Measurements from ENCODE around the gene PHLDB2.
A peak's percentile ranks its signal among the peaks of the same experiment; 100 is the strongest.

The PHLDB2 gene

GRCh38 chr3:111884411-111885018 is 25.4 kb downstream of the PHLDB2 start:
- DNase-seq (ENCODE audit: low spot score) = no peak

DNA sequence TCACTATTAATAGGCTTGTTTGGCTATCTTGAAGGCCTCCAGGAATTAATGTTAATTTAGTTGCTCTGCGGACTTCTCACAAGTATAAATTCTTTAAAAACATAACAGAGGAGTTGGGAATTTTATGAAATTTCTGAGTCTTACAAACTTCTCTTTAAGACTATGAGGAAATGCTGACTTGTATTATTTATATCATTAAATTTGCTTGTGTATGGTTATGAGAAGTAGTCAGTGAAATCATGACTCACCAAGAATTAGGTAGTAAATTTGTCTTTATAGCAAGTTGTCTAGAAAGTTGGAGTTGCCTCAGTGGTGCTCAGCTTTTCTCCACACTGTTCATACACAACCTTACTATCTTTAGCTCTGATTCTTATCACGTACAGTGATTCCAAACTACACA is 26.5 kb downstream of the PHLDB2 start:
- DNase-seq (ENCODE audit: low spot score) = no peak

DNA sequence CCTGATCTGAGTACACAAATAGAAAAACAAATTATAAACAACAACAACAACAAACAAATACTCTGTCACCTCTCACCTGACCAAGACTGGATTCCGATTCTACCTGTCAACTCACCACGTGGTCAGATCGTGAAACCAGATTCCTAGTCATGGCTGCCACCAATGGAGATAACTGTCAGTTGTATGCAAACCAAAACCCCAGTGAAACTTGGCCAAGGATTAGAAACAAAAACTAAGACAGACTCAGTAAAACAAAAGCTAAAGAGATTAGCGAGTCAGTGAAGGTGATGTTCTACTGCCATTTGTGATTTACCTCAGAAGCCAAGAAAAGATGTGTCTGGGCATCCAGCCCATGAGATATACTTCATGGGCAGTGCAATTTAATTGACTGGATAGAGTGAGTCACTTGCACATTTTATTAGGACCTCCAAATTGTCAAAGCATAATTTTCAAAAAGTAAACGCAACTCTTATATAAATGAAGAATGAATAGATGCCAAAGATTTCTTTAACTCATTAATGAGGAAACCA is 31.1 kb downstream of the PHLDB2 start:
- DNase-seq (ENCODE audit: low spot score) = no peak

GRCh38 chr3:111892070-111892469 is 33.0 kb downstream of the PHLDB2 start:
- DNase-seq (ENCODE audit: low spot score) = no peak

- DNase-seq (ENCODE audit: low spot score) = peak; percentile 76
These were observed 36.0 kb downstream of the PHLDB2 start for GRCh38 chr3:111895071-111895470.

GRCh38 chr3:111899966-111900365 is 40.9 kb downstream of the PHLDB2 start:
- DNase-seq (ENCODE audit: low spot score) = no peak

GRCh38 chr3:111901637-111902036 is 42.6 kb downstream of the PHLDB2 start:
- no peak for DNase-seq (ENCODE audit: low spot score)

GRCh38 chr3:111902534-111902933 is 43.5 kb downstream of the PHLDB2 start:
- no peak for DNase-seq (ENCODE audit: low spot score)

GRCh38 chr3:111903067-111903511 is 44.0 kb downstream of the PHLDB2 start:
- DNase-seq (ENCODE audit: low spot score) = peak; percentile 76

GRCh38 chr3:111904376-111905241 is 45.5 kb downstream of the PHLDB2 start:
- peak; percentile 64 for DNase-seq (ENCODE audit: low spot score)

GRCh38 chr3:111906656-111907055 is 47.6 kb downstream of the PHLDB2 start:
- no peak for DNase-seq (ENCODE audit: low spot score)

GRCh38 chr3:111907151-111907550 is 48.1 kb downstream of the PHLDB2 start:
- no peak for DNase-seq (ENCODE audit: low spot score)

DNA sequence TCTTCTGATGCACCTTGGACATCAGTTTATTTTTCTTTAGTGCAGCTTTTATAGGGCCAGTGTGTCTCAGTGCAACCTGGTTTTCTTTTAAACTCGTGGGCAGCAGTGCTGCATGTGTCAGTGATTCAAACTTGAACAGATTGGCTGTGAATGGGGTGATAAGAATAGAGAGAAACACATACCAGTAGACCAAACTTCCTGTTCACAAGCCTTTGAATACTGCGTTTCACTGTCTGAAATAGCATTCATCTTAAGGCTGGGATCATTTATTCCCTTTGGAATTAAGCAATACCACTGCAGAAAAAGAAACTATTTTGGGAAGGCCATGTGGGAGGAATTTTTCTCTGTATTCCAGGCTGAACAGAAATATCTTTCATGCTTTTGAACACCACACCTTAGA is 51.7 kb downstream of the PHLDB2 start:
- no peak for DNase-seq (ENCODE audit: low spot score)

DNA sequence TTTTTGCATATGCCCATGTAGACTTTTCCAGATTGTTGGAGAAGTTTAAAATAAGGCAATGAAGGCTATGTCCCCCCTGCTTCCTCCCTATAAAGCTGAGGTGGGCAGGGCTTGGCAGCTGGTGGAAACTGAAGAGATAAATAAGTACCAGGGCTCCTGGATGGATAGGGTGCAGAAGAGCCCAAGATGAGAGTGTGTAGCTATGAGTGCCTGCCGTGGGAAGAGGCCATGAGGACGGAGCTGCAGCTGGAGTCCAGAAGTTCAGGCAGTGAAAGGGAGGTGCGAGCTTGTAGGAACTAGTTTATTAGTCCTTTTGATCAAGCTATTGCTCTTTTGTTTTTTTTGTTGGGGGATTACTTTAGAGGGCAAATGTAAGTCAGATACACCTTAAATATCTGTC is 52.4 kb downstream of the PHLDB2 start:
- DNase-seq (ENCODE audit: low spot score) = no peak

- DNase-seq (ENCODE audit: low spot score) = no peak
These were observed 54.2 kb downstream of the PHLDB2 start for GRCh38 chr3:111913163-111913763.

DNA sequence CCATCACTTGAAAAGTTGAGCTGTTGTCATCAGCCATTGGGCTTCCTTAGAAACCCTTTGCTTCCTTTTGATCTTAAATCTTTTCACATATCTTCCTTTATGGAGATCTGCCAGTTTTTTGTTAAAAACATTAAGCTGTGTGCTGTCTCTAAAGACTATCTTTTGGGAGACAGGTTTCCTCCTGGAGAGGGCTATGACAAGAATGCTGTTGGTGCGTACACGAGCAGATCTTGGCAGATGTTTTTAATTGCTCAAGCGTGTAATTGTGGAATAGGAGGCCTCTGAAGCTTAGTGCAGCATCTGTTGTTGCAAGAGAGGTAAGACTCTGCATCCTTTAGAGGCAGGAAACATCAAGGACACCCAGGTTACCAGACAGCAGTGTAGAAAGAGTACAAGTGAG is 56.8 kb downstream of the PHLDB2 start:
- DNase-seq (ENCODE audit: low spot score) = no peak

GRCh38 chr3:111917300-111917699 is 58.2 kb downstream of the PHLDB2 start:
- DNase-seq (ENCODE audit: low spot score) = peak; percentile 87

DNA sequence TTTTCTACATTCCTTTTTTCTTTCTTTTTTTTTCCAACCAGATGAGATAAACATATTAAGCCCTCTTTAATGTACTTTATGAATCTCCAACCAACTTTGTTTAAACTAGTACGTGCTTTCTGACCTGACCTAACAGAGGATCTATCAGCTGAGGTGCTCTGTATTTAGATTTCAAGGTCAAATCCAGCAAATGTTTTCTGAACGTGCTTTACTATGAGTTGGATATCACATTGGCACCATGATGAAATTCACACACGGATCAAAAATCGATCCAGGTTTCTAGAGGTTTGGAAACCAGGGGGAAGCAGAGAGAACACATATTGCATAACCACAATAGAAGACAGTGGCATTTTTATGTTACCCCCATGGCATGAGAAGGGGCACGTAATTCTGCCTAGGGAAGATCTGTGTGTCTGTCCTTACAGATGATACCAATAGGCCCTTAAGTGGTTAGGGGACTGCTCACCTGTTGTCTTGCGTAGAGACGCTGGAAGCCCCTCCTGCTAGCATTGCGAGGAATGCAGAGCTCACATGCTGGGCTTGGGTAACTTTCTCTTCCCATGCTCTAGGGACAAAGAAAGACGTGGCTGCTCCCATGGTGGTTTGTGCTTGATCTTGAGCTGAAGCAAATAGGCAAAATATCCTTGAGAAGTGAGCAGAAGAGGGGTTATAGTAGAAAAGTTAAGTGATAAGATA is 60.5 kb downstream of the PHLDB2 start:
- no peak for DNase-seq (ENCODE audit: low spot score)

DNA sequence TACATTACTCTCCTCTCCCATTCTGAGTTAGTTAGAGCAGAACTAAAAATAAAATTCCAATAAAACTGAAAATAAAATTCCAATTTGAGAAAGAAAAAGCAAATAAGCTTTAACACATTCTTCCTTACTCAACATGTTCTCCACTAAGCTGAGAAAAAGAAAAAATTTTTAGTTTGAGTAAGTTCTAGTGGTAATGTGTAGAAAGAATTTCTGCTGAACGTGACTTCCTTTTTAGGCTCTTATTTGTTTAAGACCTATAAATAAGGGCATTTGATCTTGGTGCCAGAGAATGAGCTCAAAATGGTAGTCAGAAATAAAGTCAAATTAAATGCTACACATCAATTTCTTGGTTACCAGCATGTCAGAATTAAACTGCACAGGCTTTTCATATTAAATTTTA is 62.1 kb downstream of the PHLDB2 start:
- no peak for DNase-seq (ENCODE audit: low spot score)

GRCh38 chr3:111923095-111923771 is 64.2 kb downstream of the PHLDB2 start:
- no peak for DNase-seq (ENCODE audit: low spot score)

DNA sequence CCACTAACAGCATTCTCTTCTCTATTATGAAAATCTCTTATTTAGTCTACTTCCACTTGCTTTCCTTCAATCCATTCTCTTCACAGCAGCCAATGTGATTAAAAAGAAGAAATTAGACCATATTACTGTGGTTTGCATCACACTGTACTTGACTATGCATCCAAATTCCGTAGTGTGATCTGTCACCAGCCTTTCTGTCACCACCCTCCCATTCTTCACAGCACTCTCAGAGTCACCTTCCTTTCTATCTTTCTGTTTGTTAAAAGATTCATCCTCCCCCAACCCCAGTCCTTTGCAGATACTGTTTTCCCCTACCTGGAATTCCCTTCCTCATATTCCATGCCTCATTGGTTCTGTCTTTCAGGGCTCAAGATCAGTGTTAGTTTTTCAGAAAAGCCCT is 64.7 kb downstream of the PHLDB2 start:
- DNase-seq (ENCODE audit: low spot score) = no peak

DNA sequence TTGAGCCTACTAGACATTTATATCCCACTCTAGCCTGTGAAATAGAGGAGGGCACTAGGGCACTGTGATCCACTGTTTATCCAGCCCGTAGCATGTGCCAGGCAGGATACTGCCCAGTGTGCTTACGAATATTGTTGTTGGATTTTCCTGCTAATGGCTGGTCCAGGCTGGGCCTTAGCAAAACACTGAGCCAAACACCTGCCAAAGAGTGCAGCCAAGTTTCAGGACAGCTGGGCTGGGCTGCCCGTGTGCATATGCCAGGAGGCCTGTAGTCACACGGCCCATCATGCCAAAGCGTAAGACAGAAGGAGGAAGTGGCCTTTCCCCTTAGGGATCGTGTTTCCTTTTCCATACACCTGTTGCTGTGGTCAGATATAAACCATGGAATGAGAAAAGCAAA is 65.2 kb downstream of the PHLDB2 start:
- DNase-seq (ENCODE audit: low spot score) = no peak
